Measurements from ENCODE around the gene TSHR.
A peak's percentile ranks its signal among the peaks of the same experiment; 100 is the strongest.

Gene TSHR

DNA sequence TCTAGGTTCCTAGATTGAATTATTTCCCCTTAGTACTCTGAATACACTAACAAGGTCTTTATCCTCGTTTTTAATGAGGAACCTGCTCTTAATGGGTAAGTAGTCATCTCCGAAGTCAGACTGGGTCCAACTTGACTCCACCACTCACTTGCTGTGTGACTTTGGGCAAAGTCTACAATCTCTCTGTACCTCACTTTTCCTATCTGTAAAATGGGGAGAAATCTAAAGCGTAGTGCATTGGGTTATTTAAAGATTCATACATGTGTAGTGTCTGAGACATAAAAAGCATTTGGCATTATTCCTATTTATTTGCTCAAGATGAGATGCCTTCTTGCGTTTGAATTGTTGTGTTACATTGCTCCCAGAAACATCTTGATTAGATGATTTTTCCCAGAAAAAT, 213.8 kb downstream of the TSHR start:
- peak overlapping the region; percentile 78 for H3K4me3 ChIP-seq (ENCODE audit: low read length)
- no peak for DNase-seq (ENCODE audit: low read depth)
- TF ChIP-seq, protein P1, sequence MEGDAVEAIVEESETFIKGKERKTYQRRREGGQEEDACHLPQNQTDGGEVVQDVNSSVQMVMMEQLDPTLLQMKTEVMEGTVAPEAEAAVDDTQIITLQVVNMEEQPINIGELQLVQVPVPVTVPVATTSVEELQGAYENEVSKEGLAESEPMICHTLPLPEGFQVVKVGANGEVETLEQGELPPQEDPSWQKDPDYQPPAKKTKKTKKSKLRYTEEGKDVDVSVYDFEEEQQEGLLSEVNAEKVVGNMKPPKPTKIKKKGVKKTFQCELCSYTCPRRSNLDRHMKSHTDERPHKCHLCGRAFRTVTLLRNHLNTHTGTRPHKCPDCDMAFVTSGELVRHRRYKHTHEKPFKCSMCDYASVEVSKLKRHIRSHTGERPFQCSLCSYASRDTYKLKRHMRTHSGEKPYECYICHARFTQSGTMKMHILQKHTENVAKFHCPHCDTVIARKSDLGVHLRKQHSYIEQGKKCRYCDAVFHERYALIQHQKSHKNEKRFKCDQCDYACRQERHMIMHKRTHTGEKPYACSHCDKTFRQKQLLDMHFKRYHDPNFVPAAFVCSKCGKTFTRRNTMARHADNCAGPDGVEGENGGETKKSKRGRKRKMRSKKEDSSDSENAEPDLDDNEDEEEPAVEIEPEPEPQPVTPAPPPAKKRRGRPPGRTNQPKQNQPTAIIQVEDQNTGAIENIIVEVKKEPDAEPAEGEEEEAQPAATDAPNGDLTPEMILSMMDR (conservative IDR thresholded peaks at IDR 0.05; ENCODE audit: low read depth, low read length) = no peak

DNA sequence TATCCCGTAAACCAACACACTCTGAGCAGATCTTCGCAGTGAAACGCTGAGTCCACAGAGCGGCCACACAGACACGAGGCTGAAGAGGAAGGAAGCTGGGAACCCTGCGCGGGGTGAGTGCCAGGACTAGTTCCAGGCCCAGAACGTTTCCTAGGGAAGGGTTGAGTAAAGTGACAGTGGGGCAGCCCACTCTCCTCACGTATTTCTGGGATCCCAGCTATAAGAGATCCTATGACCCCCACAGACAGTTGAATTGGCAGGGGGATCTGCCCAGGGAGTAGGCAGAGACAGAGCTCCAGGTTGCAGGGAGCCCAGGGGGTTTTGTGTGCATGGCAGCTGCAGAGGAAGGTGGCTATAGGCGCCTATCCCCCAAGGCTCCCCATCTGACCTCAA, 214.3 kb downstream of the TSHR start:
- TF ChIP-seq, protein P1 (conservative IDR thresholded peaks at IDR 0.05; ENCODE audit: low read depth, low read length) = no peak
- no peak for DNase-seq (ENCODE audit: low read depth)
- peak overlapping the region; percentile 78 for H3K4me3 ChIP-seq (ENCODE audit: low read length)

DNA sequence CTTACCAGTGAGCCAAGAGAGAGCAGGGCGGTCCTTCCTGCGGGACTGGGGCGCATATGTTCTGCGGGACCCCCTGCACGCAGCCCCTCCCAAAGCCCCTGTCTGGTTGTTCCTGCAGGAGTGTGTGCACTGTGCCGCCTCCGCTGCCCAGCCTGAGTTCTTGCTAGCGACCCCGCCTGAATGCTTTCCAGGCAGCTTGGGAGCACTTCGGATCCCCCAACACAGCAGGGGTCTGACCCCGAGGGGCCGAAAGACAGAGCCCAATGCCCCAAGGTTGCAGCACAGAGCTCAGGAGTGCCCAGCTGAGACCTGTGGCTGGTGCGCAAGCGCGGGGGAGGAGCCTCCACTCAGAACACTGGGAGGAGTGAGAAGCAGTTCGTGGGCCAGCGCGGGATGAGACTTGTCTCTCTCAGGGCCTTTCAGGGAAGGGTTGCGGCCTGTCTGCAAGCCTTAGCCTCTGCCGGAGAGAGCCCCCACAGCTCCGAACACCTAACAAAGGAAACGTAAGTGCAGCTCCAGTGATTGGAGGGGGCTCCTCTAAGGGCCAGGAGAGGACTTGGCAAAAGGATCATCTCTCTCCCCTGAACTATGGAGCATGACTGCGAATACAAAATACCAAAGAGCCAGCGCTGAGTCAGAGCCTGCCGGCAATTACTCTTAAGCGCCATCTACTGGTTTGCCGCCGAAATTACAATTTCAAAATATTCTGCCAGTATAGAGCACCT, 214.8 kb downstream of the TSHR start:
- peak; percentile 34 for DNase-seq (ENCODE audit: low read depth)
- peak overlapping the region; percentile 78 for H3K4me3 ChIP-seq (ENCODE audit: low read length)
- TF ChIP-seq, protein P1 (conservative IDR thresholded peaks at IDR 0.05; ENCODE audit: low read depth, low read length) = peak; percentile 93

DNA sequence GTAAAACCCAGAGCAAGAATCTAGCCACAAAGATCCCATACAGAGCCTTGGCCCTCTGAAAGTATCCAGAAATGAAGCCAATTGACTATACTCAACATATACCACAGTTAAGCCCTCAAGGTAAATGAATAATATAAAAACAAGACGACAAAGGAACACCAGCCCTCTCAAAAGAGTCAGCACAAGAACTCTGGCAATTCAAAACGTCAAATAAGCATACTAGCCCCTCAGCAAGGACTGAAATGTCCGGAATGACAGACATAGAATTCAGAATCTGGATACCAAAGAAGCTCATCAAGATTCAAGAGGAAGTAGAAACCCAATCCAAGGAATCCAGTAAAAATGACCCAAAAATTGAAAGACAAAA, 215.4 kb downstream of the TSHR start:
- H3K4me3 ChIP-seq (ENCODE audit: low read length) = no peak overlapping the region
- TF ChIP-seq, protein P1 (conservative IDR thresholded peaks at IDR 0.05; ENCODE audit: low read depth, low read length) = no peak
- DNase-seq (ENCODE audit: low read depth) = no peak

DNA sequence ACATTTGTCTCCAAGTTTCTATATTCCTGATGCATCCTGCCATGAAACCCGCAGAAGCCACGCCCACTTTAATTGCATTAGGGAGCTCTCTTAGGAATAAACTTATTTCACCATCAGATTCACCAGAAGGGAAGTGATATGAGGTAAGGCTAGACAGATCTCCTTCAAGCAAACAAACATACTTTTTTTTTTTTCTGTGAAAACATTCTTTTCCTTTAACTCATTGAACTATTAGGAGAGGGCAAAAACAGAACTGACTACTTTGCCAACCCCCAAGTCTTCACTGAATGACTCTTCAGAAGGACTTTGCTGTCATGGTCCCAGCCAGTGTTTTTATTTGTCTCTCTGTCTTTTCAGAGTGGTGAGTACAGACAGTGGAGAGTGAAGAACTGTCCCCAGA, 216.9 kb downstream of the TSHR start:
- DNase-seq (ENCODE audit: low read depth) = no peak
- H3K4me3 ChIP-seq (ENCODE audit: low read length) = no peak overlapping the region
- TF ChIP-seq, protein P1 (conservative IDR thresholded peaks at IDR 0.05; ENCODE audit: low read depth, low read length) = no peak

DNA sequence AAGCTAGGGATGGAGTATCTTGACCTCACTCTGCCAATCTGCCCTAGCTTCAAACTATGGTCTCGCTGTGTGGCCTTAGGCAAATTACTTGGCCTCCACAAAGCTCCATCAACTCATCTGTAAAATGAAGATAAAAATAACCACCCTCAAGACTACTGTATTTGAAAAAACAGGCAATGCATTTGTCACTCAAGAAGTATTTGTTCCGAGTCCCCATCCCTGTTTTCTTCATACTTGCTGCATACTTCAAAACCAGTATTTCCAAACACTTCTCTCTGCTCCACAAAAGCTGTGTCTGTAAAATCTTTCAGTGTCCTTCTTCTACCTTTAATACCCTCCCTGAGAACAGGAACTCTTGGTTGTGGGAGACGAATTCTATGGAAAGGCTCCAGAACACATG, 217.5 kb downstream of the TSHR start:
- TF ChIP-seq, protein P1 (conservative IDR thresholded peaks at IDR 0.05; ENCODE audit: low read depth, low read length) = no peak
- no peak overlapping the region for H3K4me3 ChIP-seq (ENCODE audit: low read length)
- no peak for DNase-seq (ENCODE audit: low read depth)

DNA sequence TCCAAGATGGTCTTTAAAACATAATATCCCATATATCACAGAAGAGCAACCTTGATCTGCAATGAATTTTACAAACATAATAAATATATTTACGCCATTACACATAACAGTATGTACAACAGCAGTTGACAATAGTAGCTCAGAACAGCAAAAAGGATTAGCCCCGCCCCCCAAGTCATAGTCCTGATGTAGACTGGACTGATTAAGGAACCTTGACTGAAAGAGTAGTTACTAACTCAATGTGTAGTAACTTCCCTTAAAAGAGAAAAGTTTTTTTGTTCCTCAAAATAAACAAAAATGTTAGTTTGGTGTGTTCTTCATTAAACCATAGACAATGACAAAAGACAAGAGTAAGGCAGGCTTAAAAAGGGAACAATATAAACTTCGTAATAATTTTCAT, 220.8 kb downstream of the TSHR start:
- no peak for DNase-seq (ENCODE audit: low read depth)
- TF ChIP-seq, protein P1 (conservative IDR thresholded peaks at IDR 0.05; ENCODE audit: low read depth, low read length) = no peak

More for the DNA sequence above, 220.8 kb downstream of the TSHR start:
- no peak overlapping the region for H3K4me3 ChIP-seq (ENCODE audit: low read length)

All from retinal pigment epithelial cell (primary cell).